IPS DF 6.9 (cell line): Measurements from ENCODE around the gene IGFBPL1.

ENCODE experiments used
- DNase-seq: peaks from one replicate; pipeline ENCODE4 v3.0.0-alpha.2; 2013; ENCODE audit warnings: low read depth, low spot score
- H3K27ac ChIP-seq: one replicate; pipeline ENCODE4 v1.5.1; 2013; ENCODE audit warnings: low read length, control low read depth
- H3K27me3 ChIP-seq: 2 replicates; pipeline ENCODE4 v1.6.1; 2013; ENCODE audit warnings: mild to moderate bottlenecking, low read length; ENCODE audit not compliant: control insufficient read depth, insufficient read depth
- H3K36me3 ChIP-seq: 2 replicates; pipeline ENCODE4 v1.6.1; 2013; ENCODE audit warnings: low read length; ENCODE audit not compliant: control insufficient read depth, insufficient read depth
- H3K4me1 ChIP-seq: 2 replicates; pipeline ENCODE4 v1.6.1; 2013; ENCODE audit warnings: low read length; ENCODE audit not compliant: control insufficient read depth, insufficient read depth
- H3K4me3 ChIP-seq: 2 replicates; pipeline ENCODE4 v1.5.1; 2013; ENCODE audit warnings: mild to moderate bottlenecking, low read length
- H3K9me3 ChIP-seq: 2 replicates; pipeline ENCODE4 v1.6.1; 2013; ENCODE audit warnings: low read length, inconsistent platforms; ENCODE audit not compliant: control insufficient read depth, insufficient read depth
- WGBS: extraction: QIAGEN DNeasy Blood & Tissue Kit; methylation state at CpG from one replicate; pipeline ENCODE4 v1.1.7; 2013; ENCODE audit warnings: mixed read lengths, missing lambda C conversion rate; ENCODE audit not compliant: insufficient read length, insufficient coverage; 5-methylcytosine and 5-hydroxymethylcytosine counted together

The IGFBPL1 gene

DNA sequence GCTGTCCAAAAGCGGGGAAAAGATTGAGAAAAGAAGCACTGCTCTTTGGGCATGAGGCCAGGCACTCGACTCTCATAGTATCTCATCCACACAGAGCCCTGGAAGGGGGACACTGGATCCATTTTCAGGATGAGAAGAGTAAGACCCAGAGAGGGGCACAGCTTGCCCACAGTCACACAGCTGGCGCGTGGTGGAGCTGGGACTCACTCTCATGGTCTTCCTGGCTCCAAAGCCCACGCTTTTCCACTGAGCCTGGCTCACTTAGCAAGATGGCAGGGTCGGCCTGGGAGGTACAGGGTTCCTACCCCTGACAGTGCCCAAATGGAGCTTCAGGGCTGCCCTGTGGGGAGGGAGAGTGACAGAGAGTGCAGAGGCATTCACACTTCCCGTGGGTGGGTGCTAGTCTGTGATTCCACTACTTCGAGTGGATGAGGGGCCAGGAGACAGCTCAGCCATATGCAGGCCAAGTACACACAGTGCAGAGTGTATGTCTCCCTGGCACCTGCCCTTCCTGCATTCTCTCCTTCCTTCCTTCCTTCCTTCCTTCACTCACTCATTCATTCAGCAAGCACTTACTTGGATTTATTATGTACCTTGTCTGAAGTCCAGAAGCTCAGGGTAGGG is 18.3 kb upstream of the IGFBPL1 start:
- H3K4me3 ChIP-seq: no peak overlapping the region
- WGBS: no CpG with 5 or more reads among the region's 8 CpGs
- no peak overlapping the region for H3K27ac ChIP-seq
- H3K27me3 ChIP-seq: no peaks in the 10 kb centered on the region
- H3K36me3 ChIP-seq: no peaks in the 10 kb centered on the region
- H3K4me1 ChIP-seq: 0 out of 2 replicates have a peak, but pooled peaks cover 1% of the 10 kb centered on the region
- no peak for DNase-seq
- H3K9me3 ChIP-seq: no peaks in the 10 kb centered on the region; the same call in 1 of the 2 replicates

DNA sequence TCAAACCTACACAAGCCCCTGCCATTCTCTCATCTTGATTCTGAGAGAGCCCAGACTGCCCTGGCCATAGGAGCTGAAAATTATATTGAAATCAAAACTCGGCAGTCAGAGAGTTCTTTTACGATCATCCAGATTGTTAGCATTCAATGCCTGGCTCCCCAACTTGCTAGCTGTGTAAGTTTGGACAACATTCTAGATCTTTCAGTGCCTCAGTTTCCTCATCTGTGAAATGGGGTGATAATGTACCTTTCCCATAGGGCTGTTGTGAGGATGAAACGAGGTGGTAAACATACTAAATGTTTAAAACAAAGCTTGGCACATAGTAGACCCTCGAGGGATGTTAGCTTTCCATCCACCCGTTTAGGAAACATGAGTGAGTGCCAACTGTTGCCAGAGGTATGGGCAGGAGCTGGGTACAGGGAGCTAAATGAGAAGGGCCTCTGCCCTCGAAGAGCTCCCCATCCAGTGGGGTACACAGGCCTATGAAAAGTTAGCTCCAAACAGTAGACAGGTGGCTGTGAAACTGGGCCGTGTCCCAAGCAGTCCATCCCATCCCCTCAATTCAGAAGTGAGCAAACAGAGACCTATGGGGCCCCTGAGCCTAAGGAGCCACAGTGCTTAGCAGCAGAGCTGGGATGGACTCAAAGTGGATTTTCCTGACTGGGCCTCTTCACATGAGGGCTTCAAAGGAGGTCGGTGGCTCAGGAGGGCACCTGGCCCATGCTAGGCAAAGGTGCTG is 17.3 kb upstream of the IGFBPL1 start:
- Histone ChIP-seq H3K9me3 (no peaks in the 10 kb centered on the region; the same call in 1 of the 2 replicates), H3K27me3 (no peaks in the 10 kb centered on the region), H3K27ac (no peak overlapping the region), H3K4me1 (0 out of 2 replicates have a peak, but pooled peaks cover 1% of the 10 kb centered on the region), H3K4me3 (no peak overlapping the region), H3K36me3 (no peaks in the 10 kb centered on the region)
- no CpG with 5 or more reads among the region's 8 CpGs for WGBS
- no peak for DNase-seq

DNA sequence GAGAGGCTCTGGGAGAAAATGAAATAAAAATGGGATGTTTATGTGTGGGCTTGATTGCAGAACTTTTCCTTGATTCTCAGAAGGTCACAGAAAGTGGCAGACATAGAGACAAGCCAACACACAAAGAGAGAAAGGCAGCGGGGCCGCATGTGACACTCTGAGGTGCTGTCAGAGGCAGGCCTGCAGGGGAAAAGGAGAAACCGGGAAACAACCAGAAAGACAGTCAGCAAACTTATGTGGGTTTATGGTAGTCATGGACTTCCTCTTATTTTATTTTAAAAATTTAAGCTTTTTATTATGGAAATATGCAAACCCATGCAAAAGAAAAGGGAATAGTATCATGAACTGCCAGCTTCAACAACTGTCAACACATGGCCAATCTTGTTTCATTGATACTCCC is 16.3 kb upstream of the IGFBPL1 start:
- Histone ChIP-seq H3K36me3 (no peaks in the 10 kb centered on the region), H3K4me3 (no peak overlapping the region), H3K27me3 (no peaks in the 10 kb centered on the region), H3K27ac (no peak overlapping the region), H3K4me1 (0 out of 2 replicates have a peak, but pooled peaks cover 1% of the 10 kb centered on the region), H3K9me3 (no peaks in the 10 kb centered on the region; the same call in 1 of the 2 replicates)
- no peak for DNase-seq
- no CpG with 5 or more reads among the region's 3 CpGs for WGBS

DNA sequence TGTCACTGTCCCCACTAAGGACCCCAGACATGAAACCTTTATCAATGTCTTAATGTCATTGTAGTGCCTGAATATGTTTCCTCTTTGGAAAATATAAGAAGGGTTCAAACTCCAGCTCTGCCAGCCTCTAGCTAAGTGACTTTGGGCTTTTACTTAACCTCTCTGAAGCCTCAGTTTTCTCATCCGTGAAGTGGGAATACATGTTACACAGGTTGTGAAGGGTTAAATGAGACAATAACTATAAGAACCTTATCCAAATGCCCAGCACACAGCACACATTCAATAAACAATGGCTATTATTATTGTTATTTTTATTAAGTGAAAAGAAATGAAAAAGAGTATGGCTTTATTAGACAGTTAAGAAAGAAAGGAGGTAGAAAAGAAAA is 15.7 kb upstream of the IGFBPL1 start:
- Histone ChIP-seq H3K27me3 (no peaks in the 10 kb centered on the region), H3K36me3 (no peaks in the 10 kb centered on the region), H3K27ac (no peak overlapping the region), H3K9me3 (no peaks in the 10 kb centered on the region), H3K4me3 (no peak overlapping the region), H3K4me1 (0 out of 2 replicates have a peak, but pooled peaks cover under 1% of the 10 kb centered on the region)
- whole genome bisulfite sequencing: no CpG with 5 or more reads among the region's 1 CpG
- DNase-seq: no peak

DNA sequence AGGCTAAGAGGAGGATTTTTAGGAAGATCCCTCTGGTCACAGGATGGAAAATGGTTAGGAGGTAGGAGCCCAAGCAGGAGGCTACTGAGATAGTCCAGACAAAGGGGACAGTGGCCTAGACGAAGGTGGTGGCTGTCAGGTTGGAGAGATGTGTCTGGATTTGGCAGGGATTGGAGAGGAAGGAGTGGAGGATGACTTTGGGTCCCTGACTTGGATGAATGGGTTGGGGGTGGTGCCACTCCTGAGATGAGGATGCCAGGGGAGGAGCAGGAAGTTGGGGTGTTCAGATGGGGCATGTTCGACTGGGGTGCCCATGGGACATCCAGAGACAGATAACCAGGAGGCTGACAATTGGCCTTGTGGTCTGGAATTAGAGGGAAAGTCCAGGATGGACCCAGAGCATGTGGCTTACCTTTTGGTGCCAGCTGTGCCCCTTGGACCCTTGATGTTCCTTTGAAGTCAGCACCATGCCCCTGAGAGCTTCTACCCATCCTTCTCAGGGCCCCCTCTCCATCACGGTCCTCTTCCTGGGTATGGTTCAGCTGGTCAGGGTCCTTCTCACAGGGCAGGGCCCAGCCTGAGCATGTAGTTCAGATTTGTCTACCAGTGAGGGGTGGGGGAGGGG is 15.1 kb upstream of the IGFBPL1 start:
- Histone ChIP-seq H3K36me3 (no peaks in the 10 kb centered on the region), H3K4me3 (no peak overlapping the region), H3K9me3 (no peaks in the 10 kb centered on the region), H3K27me3 (no peaks in the 10 kb centered on the region), H3K4me1 (no peaks in the 10 kb centered on the region), H3K27ac (no peak overlapping the region)
- no peak for DNase-seq
- WGBS: no CpG with 5 or more reads among the region's 3 CpGs

DNA sequence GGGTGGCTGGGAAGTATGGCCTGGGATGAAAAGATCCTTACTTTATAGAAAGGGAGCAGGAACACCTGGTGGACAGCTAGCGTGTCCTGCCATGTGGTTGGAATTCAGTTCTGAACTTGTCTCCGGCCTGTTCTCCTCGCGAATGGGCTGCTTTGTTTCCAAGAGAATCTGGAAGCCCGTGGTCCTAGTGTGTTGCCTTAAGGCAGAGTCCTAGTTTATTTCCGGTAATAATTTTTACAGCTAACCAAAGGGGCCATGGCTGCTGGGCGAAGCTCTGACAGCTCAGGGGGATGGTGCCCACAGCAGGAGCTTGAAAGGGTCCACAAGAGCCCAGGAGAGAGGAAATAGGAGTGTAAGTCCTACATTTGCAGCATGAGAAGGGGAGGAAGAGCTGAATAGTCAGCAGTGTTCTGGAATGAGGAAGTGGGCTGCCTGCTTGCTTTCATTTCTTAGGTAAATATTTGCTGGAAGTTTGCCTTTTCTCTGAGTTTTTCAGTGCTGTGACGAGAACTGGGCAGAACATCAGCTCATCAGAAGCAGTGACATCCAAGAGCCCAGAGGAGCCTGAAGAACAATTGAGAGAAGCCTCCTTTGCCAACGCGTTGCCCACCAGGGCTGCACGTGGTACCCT is 13.1 kb upstream of the IGFBPL1 start:
- Histone ChIP-seq H3K36me3 (no peaks in the 10 kb centered on the region), H3K27me3 (no peaks in the 10 kb centered on the region), H3K4me1 (no peaks in the 10 kb centered on the region), H3K4me3 (no peak overlapping the region), H3K27ac (no peak overlapping the region), H3K9me3 (no peaks in the 10 kb centered on the region)
- no peak for DNase-seq
- WGBS: no CpG with 5 or more reads among the region's 11 CpGs

DNA sequence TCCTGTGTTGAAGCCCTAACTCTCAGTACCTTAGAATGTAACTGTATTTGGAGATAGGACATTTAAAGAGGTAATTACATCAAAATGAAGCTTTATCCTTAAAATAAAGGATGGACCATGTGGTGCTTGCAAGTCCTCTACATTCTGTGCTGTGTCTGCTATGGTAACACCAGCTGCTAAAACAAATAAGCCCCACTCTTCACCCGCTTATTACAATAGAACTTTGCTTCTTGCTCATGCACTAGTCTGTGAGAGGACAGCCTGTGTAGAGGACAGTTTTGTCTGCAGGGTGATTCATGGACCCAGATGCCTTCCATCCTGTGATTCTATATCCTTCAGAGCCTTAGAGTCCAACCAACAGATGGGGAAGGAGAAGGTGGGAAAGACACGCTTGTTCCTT is 12.5 kb upstream of the IGFBPL1 start:
- Histone ChIP-seq H3K36me3 (no peaks in the 10 kb centered on the region), H3K9me3 (no peaks in the 10 kb centered on the region), H3K27ac (no peak overlapping the region), H3K4me1 (no peaks in the 10 kb centered on the region), H3K27me3 (no peaks in the 10 kb centered on the region), H3K4me3 (no peak overlapping the region)
- no peak for DNase-seq
- no CpG with 5 or more reads among the region's 2 CpGs for WGBS

DNA sequence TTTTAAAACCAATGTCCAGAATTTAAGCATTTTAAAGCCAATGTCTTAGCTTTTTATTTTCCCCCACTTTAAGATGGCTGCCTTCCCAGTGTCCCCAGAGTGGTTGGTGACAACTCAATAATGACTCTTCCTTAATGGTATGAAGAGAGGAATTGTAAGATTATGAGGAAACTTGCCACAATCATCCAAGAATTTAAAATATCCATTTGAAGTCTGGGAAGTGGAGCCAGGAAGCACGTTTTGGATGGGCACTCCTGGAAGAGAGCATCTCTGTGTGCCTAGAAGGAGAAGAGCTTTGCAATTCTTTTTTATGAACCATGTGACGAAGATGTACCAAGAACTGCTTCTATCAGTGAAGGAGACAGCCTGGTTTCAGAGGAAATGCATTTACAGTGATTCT is 11.3 kb upstream of the IGFBPL1 start:
- H3K36me3 ChIP-seq: no peaks in the 10 kb centered on the region
- no peak overlapping the region for H3K27ac ChIP-seq
- WGBS: no CpG with 5 or more reads among the region's 2 CpGs
- no peak overlapping the region for H3K4me3 ChIP-seq
- H3K27me3 ChIP-seq: no peaks in the 10 kb centered on the region
- no peak for DNase-seq
- no peaks in the 10 kb centered on the region for H3K4me1 ChIP-seq
- H3K9me3 ChIP-seq: no peaks in the 10 kb centered on the region

DNA sequence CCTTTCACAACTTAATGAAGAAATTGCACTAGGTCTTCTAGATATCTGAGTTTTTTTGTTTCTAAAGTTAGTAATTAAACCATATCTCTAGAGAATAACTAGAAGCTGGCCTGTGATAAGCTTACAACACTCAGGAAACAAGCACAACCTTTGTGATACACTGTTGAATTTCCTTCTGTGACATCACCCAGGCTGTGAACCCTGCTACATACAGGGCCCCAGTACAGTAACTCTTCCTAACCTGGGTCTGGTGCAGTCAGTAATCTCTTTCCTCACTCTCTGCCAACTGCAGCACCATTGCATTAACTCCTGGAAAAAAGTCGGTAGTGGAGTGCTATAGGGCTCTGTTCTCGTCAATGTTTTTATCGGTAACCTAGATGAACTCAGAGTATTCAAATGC is 10.6 kb upstream of the IGFBPL1 start:
- Histone ChIP-seq H3K36me3 (no peaks in the 10 kb centered on the region), H3K4me1 (no peaks in the 10 kb centered on the region), H3K27ac (no peak overlapping the region), H3K4me3 (no peak overlapping the region), H3K27me3 (no peaks in the 10 kb centered on the region), H3K9me3 (no peaks in the 10 kb centered on the region)
- no CpG with 5 or more reads among the region's 3 CpGs for WGBS
- no peak for DNase-seq

DNA sequence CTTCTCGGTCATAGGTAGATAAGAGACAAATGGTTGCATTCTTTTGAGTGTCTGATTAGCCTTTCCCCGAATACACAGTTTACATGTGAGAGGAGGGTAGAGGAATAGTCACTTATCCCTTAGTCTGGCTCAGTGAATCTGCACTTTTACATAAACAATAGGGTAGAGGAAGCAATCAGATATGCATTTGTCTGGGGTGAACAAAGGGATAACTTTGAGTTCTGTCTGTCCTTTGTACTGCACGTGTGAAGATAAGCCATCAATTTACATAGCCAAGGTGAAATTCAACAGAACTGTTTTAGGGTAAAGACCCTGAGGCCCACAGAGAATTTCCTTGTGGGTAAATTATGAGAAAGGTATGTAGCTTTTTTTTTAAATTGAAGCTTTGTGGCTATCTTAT is 10.1 kb upstream of the IGFBPL1 start:
- no peak overlapping the region for H3K27ac ChIP-seq
- no peaks in the 10 kb centered on the region for H3K27me3 ChIP-seq
- no peaks in the 10 kb centered on the region for H3K9me3 ChIP-seq
- H3K4me1 ChIP-seq: no peaks in the 10 kb centered on the region
- H3K36me3 ChIP-seq: no peaks in the 10 kb centered on the region
- no CpG with 5 or more reads among the region's 3 CpGs for WGBS
- H3K4me3 ChIP-seq: no peak overlapping the region
- no peak for DNase-seq
